Panc1 (cell line): ENCODE data around the gene COL6A2. TPM values are rescaled to one million over a fixed set of nuclear protein-coding genes. Genes with fewer than 3 reads are reported as not detected.
A peak's percentile ranks its signal among the peaks of the same experiment; 100 is the strongest.

Source experiments
- ATAC-seq: fragments of 200-7000 bp; cut with Tn5 transposase; 2 replicates; pipeline ENCODE4 v1.9.1; 2020; ENCODE audit warnings: mild to moderate bottlenecking, moderate library complexity
- BruUV-seq: library from RNA; stranded (reverse); fragments of 400-500 nt; replicated peaks from 2 replicates; lab custom pipeline; 2021; lab: Mats Ljungman, UMichigan
- CTCF ChIA-PET: fragments of 300-600 bp; sonication (Branson Sonifier 250); formaldehyde crosslinking; loops from one replicate; lab custom pipeline; 2022; ENCODE audit warnings: antibody characterized with exemption; lab: Charles Lee
- POLR2A ChIA-PET: fragments of 300-600 bp; sonication (Branson Sonifier 250); formaldehyde crosslinking; loops from one replicate; lab custom pipeline; 2022; ENCODE audit warnings: antibody characterized with exemption; lab: Charles Lee
- DNase-seq: peaks from one replicate; pipeline ENCODE4 v3.0.0-alpha.2; 2010; ENCODE audit warnings: low read depth, low spot score
- H3K27ac ChIP-seq: 2 replicates; pipeline ENCODE4 v1.5.1; 2011; ENCODE audit warnings: mild to moderate bottlenecking, low read length, inconsistent platforms
- H3K27me3 ChIP-seq: fragments of 200-500 bp; sonication (Bioruptor generic); 2 replicates; pipeline ENCODE4 v1.6.0; 2014; ENCODE audit warnings: low read length, inconsistent platforms; ENCODE audit not compliant: control insufficient read depth, insufficient read depth
- H3K36me3 ChIP-seq: fragments of 200-500 bp; sonication (Bioruptor generic); 2 replicates; pipeline ENCODE4 v1.5.1; 2014; ENCODE audit warnings: inconsistent platforms, mild to moderate bottlenecking, low read length, moderate library complexity; ENCODE audit not compliant: control insufficient read depth, insufficient read depth
- H3K4me1 ChIP-seq: 2 replicates; pipeline ENCODE4 v1.5.1; 2011; ENCODE audit warnings: inconsistent platforms, mild to moderate bottlenecking, low read length, moderate library complexity; ENCODE audit not compliant: control insufficient read depth, insufficient read depth
- H3K4me3 ChIP-seq, 2 experiments: 2 replicates each; pipeline ENCODE4 v1.5.1; 2011 to 2012; ENCODE audit warnings: low read depth in 2 of 2, low read length in 2 of 2, mild to moderate bottlenecking in 2 of 2, inconsistent platforms in 1 of 2, moderate library complexity in 1 of 2
- H3K9me3 ChIP-seq: fragments of 200-500 bp; sonication (Bioruptor generic); 2 replicates; pipeline ENCODE4 v1.5.1; 2014; ENCODE audit warnings: low read depth, mild to moderate bottlenecking, inconsistent platforms, low read length, moderate library complexity; ENCODE audit not compliant: control insufficient read depth, insufficient read depth
- CTCF ChIP-seq: fragments of 450-650 bp; IDR thresholded peaks from 2 replicates; pipeline ENCODE4 v1.5.1; 2017; ENCODE audit warnings: mild to moderate bottlenecking
- POLR2AphosphoS5 ChIP-seq: IDR thresholded peaks from 2 replicates; pipeline ENCODE4 v1.6.1; 2012; ENCODE audit warnings: mild to moderate bottlenecking, low read depth, low read length, moderate library complexity
- REST ChIP-seq, 2 experiments: IDR thresholded peaks; 2 replicates each; pipeline ENCODE4 v1.6.1; 2011 to 2012; ENCODE audit warnings: low read depth in 2 of 2, control low read depth in 1 of 2, low read length in 1 of 2, mild to moderate bottlenecking in 1 of 2, moderate library complexity in 1 of 2; ENCODE audit not compliant: insufficient read depth in 1 of 2
- SIN3A ChIP-seq: IDR thresholded peaks from 2 replicates; pipeline ENCODE4 v1.6.1; 2012; ENCODE audit warnings: low read depth, mild to moderate bottlenecking, low read length, moderate library complexity, borderline replicate concordance; ENCODE audit not compliant: insufficient read depth
- TCF7L2 ChIP-seq: IDR thresholded peaks from 2 replicates; pipeline ENCODE4 v1.6.1; 2011; ENCODE audit warnings: mild to moderate bottlenecking, low read depth, low read length, inconsistent platforms
- in situ Hi-C: cut with HindIII; loops from 2 replicates; pipeline ENCODE4 v1.10.0; 2016; ENCODE audit warnings: low sequenced_read_pairs, low pct_unique_long_range_greater_than_20kb
- intact Hi-C: fragments of 100-400 bp; cut with micrococcal nuclease; formaldehyde crosslinking; loops from one replicate; pipeline ENCODE4 v1.10.0; 2022; ENCODE audit not compliant: unreplicated experiment
- total RNA-seq: library from RNA; stranded (reverse); gene quantifications from one replicate; pipeline ENCODE4 v1.2.1, GENCODE V29; 2021; ENCODE audit not compliant: unreplicated experiment

The COL6A2 gene
- total RNA-seq, 1 experiment from 2014 or later: 29.9 TPM

DNA sequence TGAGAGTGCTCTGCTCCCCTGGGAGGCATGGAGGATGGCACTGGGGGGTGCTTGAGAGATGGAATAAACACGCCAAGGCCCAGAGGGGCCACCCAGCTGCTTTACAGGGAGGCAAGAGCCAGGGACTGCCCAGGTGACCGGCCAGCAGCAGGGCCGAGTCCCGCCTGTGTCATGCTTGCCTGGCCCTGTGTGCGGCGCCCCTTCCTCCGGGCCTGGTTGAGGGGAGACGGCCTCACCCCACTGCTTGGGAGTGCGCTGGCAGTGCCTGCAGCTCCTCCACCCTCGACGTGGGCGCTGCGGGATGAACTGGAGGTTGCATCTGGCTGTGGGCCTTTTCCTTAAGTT, 33.1 kb upstream of the COL6A2 start:
- ChIA-PET CTCF (no interaction called here), POLR2A (no interaction called here)
- in situ Hi-C loops: no loop called here
- no peak overlapping the region for H3K4me3 ChIP-seq
- intact Hi-C loops: no loop called here
- TF ChIP-seq CTCF (no peak), SIN3A (no peak), TCF7L2 (no peak), REST (IDR thresholded peaks at IDR 0.05; ENCODE audit: insufficient read depth in 1 of 2, low read depth in 2 of 2, low read length in 1 of 2) (no peak), POLR2AphosphoS5 (no peak)
- ATAC-seq (no peak), DNase-seq (no peak)
- no peaks in the 10 kb centered on the region for H3K9me3 ChIP-seq
- H3K27ac ChIP-seq: no peak overlapping the region
- H3K27me3 ChIP-seq: no peaks in the 10 kb centered on the region
- H3K4me1 ChIP-seq: no peaks in the 10 kb centered on the region
- H3K36me3 ChIP-seq: no peaks in the 10 kb centered on the region
- no TSS peak for BruUV-seq

DNA sequence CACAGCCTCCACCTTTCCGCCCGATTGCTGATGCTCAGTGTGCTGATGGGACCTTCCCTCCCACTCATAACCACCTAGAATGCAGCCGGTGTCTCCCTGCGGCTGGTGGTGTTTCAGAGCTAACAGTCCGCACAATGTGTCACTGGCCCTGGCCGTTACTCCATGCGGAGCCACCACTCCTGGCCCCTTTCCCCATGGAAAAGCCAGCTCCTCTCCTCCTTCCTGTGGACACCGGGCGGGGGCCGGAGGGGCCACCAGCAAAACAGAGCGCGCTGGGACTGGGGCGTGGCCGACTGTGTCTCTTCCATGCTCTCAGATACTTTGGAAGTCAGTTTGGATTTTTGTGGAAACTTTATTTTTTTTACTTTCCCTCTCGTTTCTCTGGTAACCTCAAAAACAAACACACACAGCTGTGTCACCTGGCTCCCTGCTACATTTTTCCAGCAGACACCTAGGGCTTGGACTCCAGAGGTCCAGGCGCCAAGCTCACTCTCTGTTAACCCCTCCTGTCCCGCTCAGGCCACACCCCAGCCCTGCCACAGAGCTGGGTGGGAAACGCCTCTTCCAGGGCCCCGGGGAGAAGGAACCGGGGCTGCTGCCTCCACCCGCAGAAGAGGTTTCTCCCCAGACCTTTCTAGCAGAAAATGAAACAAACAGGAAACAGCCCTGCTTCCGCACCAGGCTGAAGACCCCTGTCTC, 32.5 kb upstream of the COL6A2 start:
- in situ Hi-C loops: no loop called here
- Histone ChIP-seq H3K4me1 (no peaks in the 10 kb centered on the region), H3K4me3 (no peak overlapping the region), H3K27ac (no peak overlapping the region), H3K36me3 (no peaks in the 10 kb centered on the region), H3K27me3 (no peaks in the 10 kb centered on the region), H3K9me3 (no peaks in the 10 kb centered on the region)
- ATAC-seq (peak; percentile 54; the same call in 1 of the 2 replicates), DNase-seq (no peak)
- intact Hi-C loops: no loop called here
- ChIA-PET CTCF (interaction anchor here (0.6 kb wide), 1 partner anchor 15 kb away, joined by 3 read pairs; no protein-coding TSS in a partner anchor), POLR2A (no interaction called here)
- BruUV-seq: no TSS peak
- no peak for TF ChIP-seq REST (IDR thresholded peaks at IDR 0.05; ENCODE audit: insufficient read depth in 1 of 2, low read depth in 2 of 2, low read length in 1 of 2)
- no peak for TF ChIP-seq CTCF
- no peak for TF ChIP-seq SIN3A
- no peak for TF ChIP-seq TCF7L2
- no peak for TF ChIP-seq POLR2AphosphoS5
